Vagina (tissue), 2 donors: ENCODE measurements around the gene UBASH3B.

Source experiments
- CTCF ChIP-seq, 3 experiments: fragments of 450-650 bp in 2 of 3; fragments of 200-600 bp in 1 of 3; sonication (generic) in 1 of 3; IDR thresholded peaks; one replicate each; pipeline ENCODE4 v1.5.1; 2017 to 2019; ENCODE audit warnings: antibody characterized with exemption in 3 of 3, mild to moderate bottlenecking in 2 of 3, moderate library complexity in 2 of 3
- POLR2A ChIP-seq, 2 donors: fragments of 450-650 bp; IDR thresholded peaks; one replicate each; pipeline ENCODE4 v1.6.1; 2017; ENCODE audit warnings: antibody characterized with exemption in 2 of 2, mild to moderate bottlenecking in 2 of 2, moderate library complexity in 2 of 2
- POLR2AphosphoS5 ChIP-seq, 2 donors: sonication (generic); formaldehyde crosslinking; IDR thresholded peaks; one replicate each; pipeline ENCODE4 v1.9.0; 2017; ENCODE audit warnings: antibody characterized with exemption in 2 of 2, mild to moderate bottlenecking in 2 of 2, low read depth in 1 of 2; ENCODE audit not compliant: insufficient read depth in 1 of 2

GRCh38 chr11:122727101-122727929 lies 71.8 kb downstream of the UBASH3B start:
- TF ChIP-seq CTCF (IDR thresholded peaks at IDR 0.05) (no peak), POLR2A (IDR thresholded peaks at IDR 0.05) (no peak), POLR2AphosphoS5 (IDR thresholded peaks at IDR 0.05; ENCODE audit: insufficient read depth in 1 of 2, low read depth in 1 of 2) (no peak)
